Measurements from ENCODE around the gene ADAM21.

GRCh38 chr14:70422538-70422937 lies 29.4 kb upstream of the ADAM21 start:
- TF ChIP-seq CTCF (conservative IDR thresholded peaks at IDR 0.05; ENCODE audit: low read length): no peak
- no peak for TF ChIP-seq EZH2phosphoT487 (IDR thresholded peaks at IDR 0.05; ENCODE audit: borderline replicate concordance)
